Fibroblast of the conjunctiva (primary cell): ENCODE data around the gene SP1.
A peak's percentile ranks its signal among the peaks of the same experiment; 100 is the strongest.
"Not testable (repeated sequence)": the region's sequence is repeated elsewhere in the genome, so short reads cannot be mapped to it uniquely, and the experiment has no call there.

Source experiments
- DNase-seq: peaks from one replicate; pipeline ENCODE4 v3.0.0-alpha.2; 2010; ENCODE audit warnings: low read depth

SP1 gene

GRCh38 chr12:53380104-53380793 is at the start of gene SP1:
SP1 (plus strand) TSS chr12:53380176; CDS start chr12:53380292, 116 bp downstream.
- DNase-seq = peak; percentile 93

- DNase-seq = no peak
Measured at GRCh38 chr12:53330671-53331070, 49.3 kb upstream of the SP1 start.

- not testable (repeated sequence) for DNase-seq
Measured at GRCh38 chr12:53332339-53332738, 47.6 kb upstream of the SP1 start.

GRCh38 chr12:53332744-53333143 is 47.2 kb upstream of the SP1 start:
- no peak for DNase-seq

- no peak for DNase-seq
Measured at GRCh38 chr12:53333289-53333688, 46.7 kb upstream of the SP1 start.

GRCh38 chr12:53333845-53334244 is 46.1 kb upstream of the SP1 start:
- DNase-seq = no peak

- DNase-seq = no peak
Measured at GRCh38 chr12:53334822-53335221, 45.2 kb upstream of the SP1 start.

GRCh38 chr12:53336181-53336681 is 43.7 kb upstream of the SP1 start, which contains the start of gene SP7:
SP7 (minus strand) TSS chr12:53336354; CDS start chr12:53335646, 708 bp downstream.
- no peak for DNase-seq

- no peak for DNase-seq
Measured at GRCh38 chr12:53338017-53338416, 42.0 kb upstream of the SP1 start.

GRCh38 chr12:53338916-53339315 is 41.1 kb upstream of the SP1 start:
- no peak for DNase-seq

- no peak for DNase-seq
Measured at GRCh38 chr12:53340398-53340797, 39.6 kb upstream of the SP1 start.

- no peak for DNase-seq
Measured at GRCh38 chr12:53343449-53343848, 36.5 kb upstream of the SP1 start.

- DNase-seq = no peak
Measured at GRCh38 chr12:53343969-53344368, 36.0 kb upstream of the SP1 start.

- no peak for DNase-seq
Measured at GRCh38 chr12:53344487-53344823, 35.5 kb upstream of the SP1 start.

- DNase-seq = peak; percentile 63
Measured at GRCh38 chr12:53344824-53345485, 35.0 kb upstream of the SP1 start.

- peak; percentile 43 for DNase-seq
Measured at GRCh38 chr12:53345486-53346188, 34.3 kb upstream of the SP1 start.

- DNase-seq = no peak
Measured at GRCh38 chr12:53346491-53346890, 33.5 kb upstream of the SP1 start.

GRCh38 chr12:53347905-53348304 is 32.1 kb upstream of the SP1 start:
- DNase-seq = no peak

- peak; percentile 81 for DNase-seq
Measured at GRCh38 chr12:53352331-53353256, 27.4 kb upstream of the SP1 start.

GRCh38 chr12:53353257-53353655 is 26.7 kb upstream of the SP1 start:
- no peak for DNase-seq

- DNase-seq = no peak
Measured at GRCh38 chr12:53355121-53355520, 24.9 kb upstream of the SP1 start.
